Upper lobe of right lung (tissue), 1 donor: ENCODE results near the gene ZNF17. TPM values are rescaled to one million over a fixed set of nuclear protein-coding genes. Genes with fewer than 3 reads are reported as not detected.

Experiments used
- ATAC-seq: fragments of 200-7000 bp; cut with Tn5 transposase; one replicate; pipeline ENCODE4 v1.9.1; 2020; ENCODE audit warnings: mild to moderate bottlenecking, moderate library complexity
- DNase-seq: peaks from one replicate; pipeline ENCODE4 v3.0.0-alpha.2; 2020
- H3K27ac ChIP-seq: fragments of 200-600 bp; one replicate; pipeline ENCODE4 v1.8.0; 2022
- H3K27me3 ChIP-seq: fragments of 200-600 bp; one replicate; pipeline ENCODE4 v1.8.0; 2022; ENCODE audit warnings: mild to moderate bottlenecking
- H3K36me3 ChIP-seq: fragments of 200-600 bp; one replicate; pipeline ENCODE4 v1.8.0; 2022
- H3K4me1 ChIP-seq: fragments of 200-600 bp; one replicate; pipeline ENCODE4 v1.8.0; 2022
- H3K4me3 ChIP-seq: fragments of 200-600 bp; one replicate; pipeline ENCODE4 v1.8.0; 2022; ENCODE audit warnings: mild to moderate bottlenecking
- H3K9me3 ChIP-seq: fragments of 200-600 bp; one replicate; pipeline ENCODE4 v1.8.0; 2022
- CTCF ChIP-seq: fragments of 200-600 bp; IDR thresholded peaks from one replicate; pipeline ENCODE4 v1.8.0; 2022; ENCODE audit warnings: antibody characterized with exemption
- intact Hi-C: fragments of 100-400 bp; cut with DNase I; formaldehyde crosslinking; loops from one replicate; pipeline ENCODE4 v1.11.0; 2022
- total RNA-seq: library from RNA; stranded (reverse); fragmentation: NEBNext Ultra II Directional; extraction: Animal tissue kit (Norgen Biotek cat#: 25700); gene quantifications from one replicate; pipeline ENCODE4 v1.2.1, GENCODE V29; 2021
- donor health status: DM: no; HTN: yes; CAD: no; lungs with severe emphysema.

The ZNF17 gene
- total RNA-seq, 1 donor from 2014 or later, result 12.5 TPM

GRCh38 chr19:57436417-57436816 lies 25.5 kb downstream of the ZNF17 start:
- intact Hi-C loops, result no loop called here
- Histone ChIP-seq H3K4me3 (peak overlapping the region; percentile 99), H3K36me3 (no peaks in the 10 kb centered on the region), H3K4me1 (peaks cover 8% of the 10 kb centered on the region), H3K9me3 (peaks cover 3% of the 10 kb centered on the region), H3K27me3 (no peaks in the 10 kb centered on the region), H3K27ac (no peak overlapping the region)
- ATAC-seq, result no peak
- TF ChIP-seq CTCF, result no peak
- no peak for DNase-seq

GRCh38 chr19:57437931-57438330 lies 27.0 kb downstream of the ZNF17 start:
- intact Hi-C loops, result no loop called here

GRCh38 chr19:57438925-57439324 lies 28.0 kb downstream of the ZNF17 start:
- Histone ChIP-seq H3K36me3 (no peaks in the 10 kb centered on the region), H3K4me3 (no peak overlapping the region), H3K9me3 (peaks cover 13% of the 10 kb centered on the region), H3K27ac (no peak overlapping the region), H3K27me3 (no peaks in the 10 kb centered on the region), H3K4me1 (peaks cover 8% of the 10 kb centered on the region)
- intact Hi-C loops, result no loop called here
- TF ChIP-seq CTCF, result no peak
- ATAC-seq (no peak), DNase-seq (no peak)

More at GRCh38 chr19:57437931-57438330, 27.0 kb downstream of the ZNF17 start:
- H3K4me1 ChIP-seq, result peaks cover 8% of the 10 kb centered on the region
- peaks cover 11% of the 10 kb centered on the region for H3K9me3 ChIP-seq
- DNase-seq (no peak), ATAC-seq (no peak)
- H3K27ac ChIP-seq, result no peak overlapping the region
- no peak overlapping the region for H3K4me3 ChIP-seq
- no peak for TF ChIP-seq CTCF
- H3K27me3 ChIP-seq, result no peaks in the 10 kb centered on the region
- no peaks in the 10 kb centered on the region for H3K36me3 ChIP-seq

- no peak overlapping the region for H3K4me3 ChIP-seq
- DNase-seq (no peak), ATAC-seq (no peak)
- no peaks in the 10 kb centered on the region for H3K27me3 ChIP-seq
- H3K9me3 ChIP-seq, result peaks cover 45% of the 10 kb centered on the region
- intact Hi-C loops, result no loop called here
- H3K36me3 ChIP-seq, result no peaks in the 10 kb centered on the region
- TF ChIP-seq CTCF, result no peak
- H3K4me1 ChIP-seq, result no peaks in the 10 kb centered on the region
- H3K27ac ChIP-seq, result no peak overlapping the region
Observed at GRCh38 chr19:57441979-57442752, 31.2 kb downstream of the ZNF17 start.

- H3K36me3 ChIP-seq, result no peaks in the 10 kb centered on the region
- peaks cover 47% of the 10 kb centered on the region for H3K9me3 ChIP-seq
- no peak overlapping the region for H3K4me3 ChIP-seq
- no peak for TF ChIP-seq CTCF
- no peak overlapping the region for H3K27ac ChIP-seq
- no peaks in the 10 kb centered on the region for H3K27me3 ChIP-seq
- intact Hi-C loops, result no loop called here
- no peaks in the 10 kb centered on the region for H3K4me1 ChIP-seq
- DNase-seq, result no peak
- ATAC-seq, result no peak
Observed at GRCh38 chr19:57443121-57443696, 32.2 kb downstream of the ZNF17 start.
